ENCODE results near the gene PDE3A.

PDE3A gene

GRCh38 chr12:20463913-20464524, 95.7 kb downstream of the PDE3A start:
- no peak for DNase-seq

GRCh38 chr12:20469300-20469699, 101.0 kb downstream of the PDE3A start:
- DNase-seq = no peak

DNA sequence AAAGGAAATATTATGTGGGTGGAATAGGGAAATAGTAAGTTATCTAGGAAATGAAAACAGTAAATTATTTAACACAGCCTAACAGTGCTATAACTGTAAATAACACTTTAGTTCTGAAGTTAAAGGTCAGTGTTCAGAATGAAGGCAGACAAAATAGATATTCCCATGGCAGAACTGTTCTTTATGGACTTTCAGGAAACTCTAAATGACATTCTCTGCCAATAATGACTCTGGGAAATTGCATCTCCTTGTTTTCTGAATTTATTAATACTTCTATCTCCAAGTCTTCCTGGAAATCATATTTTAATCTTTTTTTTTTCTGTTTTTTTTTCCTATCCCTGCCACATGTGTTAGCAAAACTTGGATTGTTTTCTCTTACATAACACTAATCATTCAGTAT, 101.4 kb downstream of the PDE3A start:
- no peak for DNase-seq

GRCh38 chr12:20472102-20472782, 103.9 kb downstream of the PDE3A start:
- no peak for DNase-seq

GRCh38 chr12:20473133-20473532, 104.8 kb downstream of the PDE3A start:
- DNase-seq = no peak

DNA sequence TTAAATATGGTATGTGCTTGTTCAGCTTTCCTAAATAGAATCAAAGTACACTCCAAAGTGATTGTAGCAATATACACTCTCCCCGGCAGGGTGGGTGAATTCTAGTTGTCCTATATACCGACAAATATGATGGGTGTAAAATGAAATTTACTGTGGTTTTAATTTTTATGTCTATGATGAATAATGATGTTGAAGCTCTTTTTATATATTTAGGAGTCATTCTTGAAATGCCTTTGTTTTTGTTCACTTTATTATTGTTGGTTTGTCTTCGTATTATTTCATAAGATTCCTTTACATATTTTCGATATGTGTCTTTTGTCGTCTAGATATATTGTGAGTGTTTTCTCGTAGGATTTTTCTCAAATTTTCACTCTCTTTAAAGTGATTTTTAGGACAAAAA, 105.7 kb downstream of the PDE3A start:
- DNase-seq = no peak

DNA sequence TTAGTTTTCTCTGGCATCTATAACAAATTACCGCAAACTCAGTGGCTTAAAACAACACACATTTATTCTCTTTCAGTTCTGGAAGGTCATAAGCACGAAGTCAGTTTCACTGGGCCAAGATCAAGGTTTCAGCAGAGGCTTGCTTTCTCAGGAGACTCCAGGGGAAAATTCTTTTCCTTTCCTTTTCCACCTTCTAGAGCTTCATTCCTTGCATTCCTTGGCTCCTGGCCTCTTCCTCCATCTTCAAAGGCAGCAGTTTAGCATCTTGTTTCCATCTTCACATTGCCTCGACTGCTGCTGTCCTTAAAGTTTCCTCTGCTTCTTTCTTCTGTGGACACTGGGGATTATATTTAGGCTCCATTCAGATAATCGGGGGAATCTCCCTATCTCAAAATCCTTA, 106.1 kb downstream of the PDE3A start:
- no peak for DNase-seq

DNA sequence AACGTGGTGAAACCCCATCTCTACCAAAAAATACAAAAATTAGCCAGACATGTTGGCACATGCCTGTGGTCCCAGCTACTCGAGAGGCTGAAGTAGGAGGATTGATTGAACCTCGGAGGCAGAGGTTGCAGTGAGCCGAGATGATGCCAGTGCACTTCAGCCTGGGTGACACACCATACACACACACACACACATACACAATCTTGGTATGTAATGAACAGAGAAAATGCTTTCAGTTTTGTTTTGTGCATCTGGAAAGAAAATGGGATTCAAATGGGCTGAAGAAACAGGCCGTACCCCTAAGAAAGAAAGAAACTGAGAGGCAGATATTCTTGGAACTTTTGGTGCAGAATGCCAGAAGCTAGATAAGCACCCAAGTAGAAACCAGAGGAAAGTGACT, 107.2 kb downstream of the PDE3A start:
- no peak for DNase-seq

DNA sequence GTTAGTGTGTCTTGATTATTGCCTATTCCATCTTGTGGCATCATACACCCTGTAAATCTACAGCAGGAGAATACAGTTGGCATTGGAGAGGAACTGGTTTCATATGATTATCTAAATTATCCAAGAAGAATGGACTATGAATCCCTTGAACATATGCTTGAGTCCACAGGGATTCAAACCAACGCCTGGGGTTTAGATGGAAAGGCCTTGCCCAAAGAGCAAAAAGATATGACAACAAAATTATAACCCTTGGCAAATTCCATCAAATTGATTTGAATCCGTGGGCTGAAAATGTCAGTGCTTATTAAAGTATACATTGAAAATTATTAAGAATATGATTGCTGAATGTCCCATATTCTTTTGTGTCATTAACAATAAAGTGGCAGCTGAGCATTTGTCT, 108.2 kb downstream of the PDE3A start:
- DNase-seq = no peak

DNA sequence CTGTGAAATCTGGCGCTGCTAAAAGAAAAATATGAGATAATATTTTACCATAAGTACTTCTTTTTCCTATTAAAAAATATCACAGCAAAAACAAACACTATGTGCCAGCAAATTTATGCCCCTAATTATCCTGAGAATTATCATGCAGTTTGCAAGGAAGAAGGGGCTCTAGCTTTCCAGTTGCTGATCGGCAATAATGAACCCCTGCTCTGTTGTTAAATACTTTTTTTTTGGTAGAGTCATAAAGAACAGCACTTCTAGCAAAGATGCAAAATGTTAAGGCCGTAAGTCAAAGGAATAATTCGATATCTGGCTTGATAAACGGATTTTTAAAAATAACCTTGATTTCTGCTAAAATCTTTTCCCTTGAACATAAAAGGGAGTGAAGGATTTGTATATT, 108.9 kb downstream of the PDE3A start:
- DNase-seq = no peak

DNA sequence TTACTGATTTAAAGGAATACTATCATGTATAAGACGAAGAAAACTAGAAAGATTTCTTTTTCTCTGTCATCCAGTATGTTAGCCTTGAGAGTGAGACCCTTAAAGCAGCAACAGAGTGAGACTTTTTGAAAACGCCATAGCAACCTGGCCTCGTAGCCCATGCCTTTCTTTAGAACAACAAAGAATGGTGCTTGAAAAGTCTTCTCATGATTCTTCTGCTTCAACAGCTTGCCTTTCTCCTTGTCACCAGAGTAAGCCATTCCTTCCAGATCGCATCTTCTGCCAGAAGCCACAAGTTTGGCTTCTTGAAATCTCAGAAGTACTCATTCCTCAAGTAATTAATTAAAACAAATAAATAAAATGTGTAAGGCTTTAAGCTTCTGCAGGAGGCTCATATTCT, 109.3 kb downstream of the PDE3A start:
- DNase-seq = no peak

DNA sequence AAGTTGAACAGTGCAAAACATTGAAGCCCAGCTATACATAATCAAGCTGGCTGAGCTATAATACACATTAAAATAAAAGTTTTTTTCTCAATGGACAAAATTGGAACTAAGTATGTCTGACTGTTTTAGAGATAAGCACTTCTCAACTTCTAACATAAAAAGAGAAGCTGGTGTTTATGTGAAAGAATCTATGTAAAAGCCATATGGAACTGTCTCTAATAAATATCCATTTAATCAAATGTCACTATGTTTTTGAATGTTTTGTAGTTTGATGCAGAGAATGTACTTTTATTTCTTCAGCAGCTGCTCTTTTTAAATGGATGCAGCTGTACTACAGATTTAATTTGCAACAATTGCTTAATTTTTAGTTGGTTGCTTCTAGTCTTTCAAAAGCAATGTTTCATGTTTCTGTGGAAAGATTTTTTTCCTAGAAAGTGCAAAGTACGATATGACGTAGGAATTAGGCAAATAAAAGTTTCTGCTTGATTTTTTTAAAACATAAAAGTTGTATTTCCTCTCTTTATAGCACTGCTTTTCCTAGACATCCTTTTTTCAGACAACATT, 114.2 kb downstream of the PDE3A start:
- DNase-seq = no peak

GRCh38 chr12:20483776-20484175, 115.4 kb downstream of the PDE3A start:
- no peak for DNase-seq

DNA sequence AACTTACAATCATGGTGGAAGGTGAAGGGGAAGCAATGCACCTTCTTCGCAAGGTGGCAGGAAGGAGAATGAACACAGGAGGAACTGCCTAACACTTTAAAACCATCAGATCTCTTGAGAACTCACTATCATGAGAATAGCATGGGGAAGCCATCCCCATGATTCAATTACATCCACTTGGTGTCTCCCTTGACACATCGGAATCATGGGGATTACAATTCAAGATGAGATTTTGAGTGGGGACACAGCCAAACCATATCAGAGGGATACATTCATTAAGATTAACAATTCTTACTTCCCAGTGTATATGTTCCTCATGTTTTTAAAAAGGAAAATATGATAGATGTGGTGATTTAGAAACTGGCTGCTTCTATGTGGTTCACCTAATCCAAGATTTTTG, 117.9 kb downstream of the PDE3A start:
- DNase-seq = no peak

DNA sequence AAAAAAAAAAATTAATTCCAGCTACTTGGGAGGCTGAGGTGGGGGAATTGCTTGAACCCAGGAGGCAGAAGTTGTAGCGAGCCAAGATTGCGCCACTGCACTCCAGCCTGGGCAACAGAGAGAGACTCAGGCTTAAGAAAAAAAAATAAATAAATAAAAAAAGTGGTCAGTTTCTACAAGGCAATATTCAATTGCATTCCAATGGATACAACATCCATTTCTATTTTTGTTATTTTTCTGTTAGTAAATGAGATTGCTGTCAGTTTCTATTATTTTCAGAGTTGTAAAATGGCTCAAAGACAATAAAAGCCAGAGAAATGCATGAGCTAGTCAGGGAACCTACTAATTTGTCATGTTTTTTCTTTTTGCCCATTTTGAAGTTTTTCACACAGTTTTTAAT, 119.2 kb downstream of the PDE3A start:
- no peak for DNase-seq

GRCh38 chr12:20489645-20490044, 121.3 kb downstream of the PDE3A start:
- DNase-seq = no peak

GRCh38 chr12:20490213-20490612, 121.9 kb downstream of the PDE3A start:
- DNase-seq = no peak

DNA sequence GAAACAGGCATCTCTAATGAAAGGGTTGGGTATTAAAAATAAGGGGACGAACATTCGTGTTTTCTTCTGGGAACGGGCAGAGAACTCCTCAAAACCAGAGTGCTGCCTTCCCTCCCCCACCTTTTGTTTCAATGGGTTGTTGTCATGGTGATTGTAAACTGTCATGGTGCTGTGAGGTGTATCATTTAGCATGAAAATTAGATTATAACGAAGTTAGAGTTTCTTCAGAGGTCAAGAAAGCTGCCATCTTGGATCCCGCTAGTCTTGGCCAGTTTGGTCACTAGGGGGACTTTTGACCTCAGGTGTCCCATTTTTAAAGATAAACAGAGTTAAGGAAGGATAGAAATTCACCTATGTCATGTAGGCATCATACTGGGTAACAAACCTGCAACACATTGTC, 123.0 kb downstream of the PDE3A start:
- no peak for DNase-seq

- DNase-seq = peak; percentile 3 to 83
Measured at GRCh38 chr12:20492251-20492760, 124.0 kb downstream of the PDE3A start.

DNA sequence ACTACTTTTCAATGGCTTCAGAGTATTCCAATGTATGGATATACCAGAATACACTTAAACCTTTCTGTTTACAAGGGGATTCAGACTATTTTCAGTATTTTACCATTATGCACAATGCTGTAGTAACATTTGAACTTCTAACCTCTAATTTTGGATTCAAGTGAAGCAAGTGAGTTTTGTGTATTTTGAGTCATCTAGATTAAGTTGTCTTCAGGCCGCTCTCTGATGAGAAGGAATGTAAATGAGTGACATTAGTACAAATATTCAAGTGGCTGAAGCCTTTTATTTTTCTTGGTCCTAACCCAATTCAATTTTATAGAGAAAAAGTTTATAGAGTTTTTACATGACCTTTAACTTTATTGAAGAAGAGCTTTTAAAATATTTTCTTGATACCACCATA, 125.6 kb downstream of the PDE3A start:
- no peak for DNase-seq

DNA sequence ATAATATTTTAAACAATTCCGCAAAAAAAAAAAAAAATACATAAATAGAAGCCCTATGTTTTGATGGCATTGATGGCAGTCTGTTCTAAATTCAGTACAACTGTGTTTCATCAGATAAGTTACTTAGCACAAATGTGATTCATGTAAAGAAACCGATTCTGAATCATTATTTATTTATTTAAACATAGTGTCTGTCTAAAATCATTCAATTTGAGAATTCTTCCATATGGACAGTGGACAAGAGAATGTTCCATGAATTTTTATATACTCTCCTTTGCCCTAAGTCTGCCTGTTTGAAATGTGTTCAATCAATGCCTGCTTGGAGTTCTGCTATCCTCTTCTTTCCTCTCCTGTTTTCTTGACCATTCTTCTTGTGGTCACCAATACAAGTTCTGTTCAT, 126.5 kb downstream of the PDE3A start:
- no peak for DNase-seq

DNA sequence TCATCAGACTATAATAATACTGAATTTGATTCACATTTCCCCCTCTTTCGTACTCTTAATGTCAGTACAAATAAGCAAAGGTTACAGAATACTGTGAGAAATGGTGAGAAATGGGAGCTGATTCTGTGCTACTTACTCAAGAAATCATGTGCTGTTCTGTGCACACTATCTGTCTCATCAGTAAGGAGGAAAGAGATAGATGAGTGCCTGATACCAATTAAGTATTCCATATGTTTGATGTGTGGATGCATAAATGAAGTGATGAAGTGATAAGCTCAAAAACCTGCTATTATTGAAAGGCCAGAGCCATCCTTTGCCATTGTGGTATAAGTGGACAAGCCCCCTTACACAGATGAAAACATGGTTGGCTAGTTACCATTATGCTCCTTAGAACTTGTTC, 127.7 kb downstream of the PDE3A start:
- no peak for DNase-seq

- no peak for DNase-seq
Measured at GRCh38 chr12:20497707-20498106, 129.4 kb downstream of the PDE3A start.

- DNase-seq = no peak
Measured at GRCh38 chr12:20501958-20502357, 133.6 kb downstream of the PDE3A start.

- no peak for DNase-seq
Measured at GRCh38 chr12:20503858-20504257, 135.5 kb downstream of the PDE3A start.

Data from bone marrow (tissue), 2 donors.